IMR-90 (cell line): ENCODE data around the gene LUC7L2.

Experiments
- FOS ChIP-seq: fragments of 150-350 bp; IDR thresholded peaks from 2 replicates; pipeline ENCODE4 v1.6.1; 2016; ENCODE audit warnings: low read depth, low read length
- MAFK ChIP-seq: IDR thresholded peaks from 2 replicates; pipeline ENCODE4 v1.6.1; 2012; ENCODE audit warnings: low read depth, low read length, improper control_type of control experiment
- MXI1 ChIP-seq: IDR thresholded peaks from 2 replicates; pipeline ENCODE4 v1.6.1; 2012; ENCODE audit warnings: low read depth, mild to moderate bottlenecking, low read length, moderate library complexity, borderline replicate concordance
- POLR2A ChIP-seq: IDR thresholded peaks from 2 replicates; pipeline ENCODE4 v1.6.1; 2012; ENCODE audit warnings: mild to moderate bottlenecking, low read depth, low read length
- RAD21 ChIP-seq: IDR thresholded peaks from 2 replicates; pipeline ENCODE4 v1.6.1; 2012; ENCODE audit warnings: low read length, improper control_type of control experiment
- TF ChIP-seq, protein P1 (sequence below): conservative IDR thresholded peaks from 2 replicates; pipeline ENCODE4 v1.5.1; 2012; ENCODE audit warnings: mild to moderate bottlenecking, low read depth, low read length, improper control_type of control experiment
- TF ChIP-seq, protein P2 (sequence below): fragments of 150-350 bp; IDR thresholded peaks from 2 replicates; pipeline ENCODE4 v1.6.1; 2017; ENCODE audit warnings: mild to moderate bottlenecking, antibody characterized with exemption, low read length, low read depth

DNA sequence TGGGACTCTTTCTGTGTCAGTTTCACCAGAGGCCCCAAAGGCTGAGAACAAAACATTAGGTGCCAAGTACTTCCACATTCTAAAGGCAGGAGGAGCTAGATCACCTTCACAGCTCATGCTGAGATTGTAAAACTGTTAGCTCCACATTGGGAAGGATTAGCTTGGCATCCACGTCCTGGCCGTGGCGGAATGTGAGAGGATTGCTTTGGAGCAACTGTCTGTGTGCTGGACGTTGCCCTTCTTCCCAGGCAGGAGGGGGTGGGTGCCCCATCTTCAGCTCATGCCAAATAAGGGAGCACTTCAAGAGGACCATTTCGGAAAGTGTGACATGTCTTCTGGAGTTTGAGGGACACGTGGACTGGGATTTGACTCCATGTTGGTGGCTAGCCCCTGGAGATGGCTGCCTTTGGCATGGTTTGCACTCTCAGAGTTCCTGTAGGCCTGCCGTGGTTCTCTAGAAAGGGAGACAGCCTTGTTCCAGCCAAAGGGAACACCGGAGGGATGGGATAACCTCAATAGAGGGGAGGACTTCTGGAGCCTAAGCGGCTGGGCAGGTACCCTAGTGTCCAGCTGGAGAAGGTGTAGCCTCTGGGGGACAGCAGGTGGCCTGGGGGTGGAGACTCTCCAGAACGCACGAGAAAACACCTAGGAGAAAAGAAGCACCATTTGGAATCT is 38.5 kb upstream of the LUC7L2 start:
- TF ChIP-seq POLR2A (no peak), RAD21 (peak; percentile 42), MXI1 (no peak), FOS (no peak), MAFK (no peak)
- TF ChIP-seq, protein P1, sequence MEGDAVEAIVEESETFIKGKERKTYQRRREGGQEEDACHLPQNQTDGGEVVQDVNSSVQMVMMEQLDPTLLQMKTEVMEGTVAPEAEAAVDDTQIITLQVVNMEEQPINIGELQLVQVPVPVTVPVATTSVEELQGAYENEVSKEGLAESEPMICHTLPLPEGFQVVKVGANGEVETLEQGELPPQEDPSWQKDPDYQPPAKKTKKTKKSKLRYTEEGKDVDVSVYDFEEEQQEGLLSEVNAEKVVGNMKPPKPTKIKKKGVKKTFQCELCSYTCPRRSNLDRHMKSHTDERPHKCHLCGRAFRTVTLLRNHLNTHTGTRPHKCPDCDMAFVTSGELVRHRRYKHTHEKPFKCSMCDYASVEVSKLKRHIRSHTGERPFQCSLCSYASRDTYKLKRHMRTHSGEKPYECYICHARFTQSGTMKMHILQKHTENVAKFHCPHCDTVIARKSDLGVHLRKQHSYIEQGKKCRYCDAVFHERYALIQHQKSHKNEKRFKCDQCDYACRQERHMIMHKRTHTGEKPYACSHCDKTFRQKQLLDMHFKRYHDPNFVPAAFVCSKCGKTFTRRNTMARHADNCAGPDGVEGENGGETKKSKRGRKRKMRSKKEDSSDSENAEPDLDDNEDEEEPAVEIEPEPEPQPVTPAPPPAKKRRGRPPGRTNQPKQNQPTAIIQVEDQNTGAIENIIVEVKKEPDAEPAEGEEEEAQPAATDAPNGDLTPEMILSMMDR, result peak; percentile 44
- TF ChIP-seq, protein P2, sequence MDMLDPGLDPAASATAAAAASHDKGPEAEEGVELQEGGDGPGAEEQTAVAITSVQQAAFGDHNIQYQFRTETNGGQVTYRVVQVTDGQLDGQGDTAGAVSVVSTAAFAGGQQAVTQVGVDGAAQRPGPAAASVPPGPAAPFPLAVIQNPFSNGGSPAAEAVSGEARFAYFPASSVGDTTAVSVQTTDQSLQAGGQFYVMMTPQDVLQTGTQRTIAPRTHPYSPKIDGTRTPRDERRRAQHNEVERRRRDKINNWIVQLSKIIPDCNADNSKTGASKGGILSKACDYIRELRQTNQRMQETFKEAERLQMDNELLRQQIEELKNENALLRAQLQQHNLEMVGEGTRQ, result no peak
